Right atrium auricular region (tissue), 2 donors: Measurements from ENCODE around the gene EXOC6B. TPM values are rescaled to one million over a fixed set of nuclear protein-coding genes. Genes with fewer than 3 reads are reported as not detected.

ENCODE experiments used
- DNase-seq: peaks from one replicate; pipeline ENCODE4 v3.0.0-alpha.2; 2019; ENCODE audit warnings: low spot score
- H3K27ac ChIP-seq, 2 donors: fragments of 200-600 bp; sonication (generic); 1 replicate in 1 of 2; 2 replicates in 1 of 2; pipeline ENCODE4 v1.5.1; 2016 to 2019
- H3K27me3 ChIP-seq, 2 donors: fragments of 200-600 bp; sonication (generic); one replicate each; pipeline versions ENCODE4 v1.5.1 to v1.6.0; 2017 to 2019
- H3K36me3 ChIP-seq: fragments of 200-600 bp; sonication (generic); one replicate; pipeline ENCODE4 v1.5.1; 2016
- H3K4me1 ChIP-seq, 2 donors: fragments of 200-600 bp; sonication (generic); one replicate each; pipeline versions ENCODE4 v1.5.1 to v1.6.0; 2017 to 2019
- H3K4me3 ChIP-seq, 2 donors: fragments of 200-600 bp; sonication (generic); 1 replicate in 1 of 2; 2 replicates in 1 of 2; pipeline ENCODE4 v1.5.1; 2017 to 2019; ENCODE audit warnings: mild to moderate bottlenecking in 1 of 2, moderate library complexity in 1 of 2
- H3K9me3 ChIP-seq, 2 donors: fragments of 200-600 bp; sonication (generic); one replicate each; pipeline ENCODE4 v1.5.1; 2019
- total RNA-seq, 2 donors: library from RNA; depleted of rRNA; stranded (reverse); fragments of >200 nt; gene quantifications; one replicate each; pipeline ENCODE4 v1.1.0, GENCODE V29; 2016
- TF ChIP-seq, protein P1 (sequence below), 2 donors: fragments of 200-600 bp; sonication (generic); IDR thresholded peaks; one replicate each; pipeline ENCODE4 v1.5.1; 2019; ENCODE audit warnings: antibody characterized with exemption in 2 of 2

EXOC6B gene
- total RNA-seq, 2 donors from 2014 or later, result 80.5 to 111 TPM

DNA sequence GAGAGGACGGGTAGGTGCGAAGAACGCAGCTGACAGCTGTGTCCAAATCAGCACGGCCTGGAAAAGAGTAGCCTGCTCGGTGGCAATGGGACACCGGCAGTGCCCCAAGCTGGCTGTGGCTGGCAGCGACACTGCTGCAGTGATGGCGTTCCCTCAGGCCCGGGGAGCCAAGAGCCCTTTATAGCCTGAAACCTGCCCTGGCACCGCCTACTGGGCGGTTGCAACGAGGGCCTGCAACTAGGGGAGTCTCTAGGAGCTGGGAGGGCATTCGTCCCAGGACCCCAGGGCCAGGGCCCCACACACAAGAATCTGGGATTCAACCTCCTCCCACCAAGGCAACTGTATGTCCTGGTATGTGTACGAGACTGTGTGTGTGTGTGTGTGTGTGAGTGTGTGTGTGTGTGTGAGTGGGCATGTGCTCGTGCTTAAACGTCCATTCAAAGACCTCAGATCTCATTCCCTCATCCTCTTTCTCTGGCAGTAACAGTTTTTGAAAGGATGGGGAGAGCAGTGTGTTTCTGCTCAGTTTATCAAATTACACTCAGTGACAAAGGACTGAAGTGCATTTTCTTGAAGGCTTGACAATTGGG is 671.4 kb downstream of the EXOC6B start:
- no peak overlapping the region for H3K27ac ChIP-seq
- DNase-seq, result no peak
- H3K4me3 ChIP-seq, result no peak overlapping the region
- H3K9me3 ChIP-seq, result no peaks in the 10 kb centered on the region
- TF ChIP-seq, protein P1, sequence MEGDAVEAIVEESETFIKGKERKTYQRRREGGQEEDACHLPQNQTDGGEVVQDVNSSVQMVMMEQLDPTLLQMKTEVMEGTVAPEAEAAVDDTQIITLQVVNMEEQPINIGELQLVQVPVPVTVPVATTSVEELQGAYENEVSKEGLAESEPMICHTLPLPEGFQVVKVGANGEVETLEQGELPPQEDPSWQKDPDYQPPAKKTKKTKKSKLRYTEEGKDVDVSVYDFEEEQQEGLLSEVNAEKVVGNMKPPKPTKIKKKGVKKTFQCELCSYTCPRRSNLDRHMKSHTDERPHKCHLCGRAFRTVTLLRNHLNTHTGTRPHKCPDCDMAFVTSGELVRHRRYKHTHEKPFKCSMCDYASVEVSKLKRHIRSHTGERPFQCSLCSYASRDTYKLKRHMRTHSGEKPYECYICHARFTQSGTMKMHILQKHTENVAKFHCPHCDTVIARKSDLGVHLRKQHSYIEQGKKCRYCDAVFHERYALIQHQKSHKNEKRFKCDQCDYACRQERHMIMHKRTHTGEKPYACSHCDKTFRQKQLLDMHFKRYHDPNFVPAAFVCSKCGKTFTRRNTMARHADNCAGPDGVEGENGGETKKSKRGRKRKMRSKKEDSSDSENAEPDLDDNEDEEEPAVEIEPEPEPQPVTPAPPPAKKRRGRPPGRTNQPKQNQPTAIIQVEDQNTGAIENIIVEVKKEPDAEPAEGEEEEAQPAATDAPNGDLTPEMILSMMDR (IDR thresholded peaks at IDR 0.05), result no peak
- peaks cover 0 to 12% of the 10 kb centered on the region in 2 donors for H3K4me1 ChIP-seq
- no peaks in the 10 kb centered on the region for H3K36me3 ChIP-seq
- H3K27me3 ChIP-seq, result peaks cover 5 to 6% of the 10 kb centered on the region in 2 donors

DNA sequence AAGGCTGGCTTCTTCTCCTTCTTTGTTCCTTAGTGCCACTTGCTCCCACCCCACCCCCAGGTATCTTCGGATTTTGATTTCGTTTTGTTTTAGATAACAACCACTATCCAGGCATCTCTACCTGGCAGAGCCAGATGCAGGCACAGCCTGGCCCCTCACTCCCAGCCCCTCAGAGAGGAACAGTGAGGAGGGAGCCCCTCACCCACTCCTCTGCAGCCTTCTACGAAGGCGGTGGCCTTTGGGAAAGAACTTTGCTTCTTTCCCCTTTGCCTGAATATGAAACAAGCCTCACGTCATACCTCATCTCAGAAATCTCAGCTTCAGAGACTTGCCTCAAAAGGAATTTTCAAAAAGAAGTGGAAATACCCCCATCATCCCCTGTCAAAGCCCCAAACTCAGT is 671.9 kb downstream of the EXOC6B start:
- Histone ChIP-seq H3K27me3 (peaks cover 9 to 11% of the 10 kb centered on the region in 2 donors), H3K36me3 (no peaks in the 10 kb centered on the region), H3K9me3 (no peaks in the 10 kb centered on the region), H3K4me1 (peaks cover 0 to 17% of the 10 kb centered on the region in 2 donors), H3K4me3 (no peak overlapping the region), H3K27ac (no peak overlapping the region)
- TF ChIP-seq, protein P1 (IDR thresholded peaks at IDR 0.05), result no peak
- DNase-seq, result no peak

DNA sequence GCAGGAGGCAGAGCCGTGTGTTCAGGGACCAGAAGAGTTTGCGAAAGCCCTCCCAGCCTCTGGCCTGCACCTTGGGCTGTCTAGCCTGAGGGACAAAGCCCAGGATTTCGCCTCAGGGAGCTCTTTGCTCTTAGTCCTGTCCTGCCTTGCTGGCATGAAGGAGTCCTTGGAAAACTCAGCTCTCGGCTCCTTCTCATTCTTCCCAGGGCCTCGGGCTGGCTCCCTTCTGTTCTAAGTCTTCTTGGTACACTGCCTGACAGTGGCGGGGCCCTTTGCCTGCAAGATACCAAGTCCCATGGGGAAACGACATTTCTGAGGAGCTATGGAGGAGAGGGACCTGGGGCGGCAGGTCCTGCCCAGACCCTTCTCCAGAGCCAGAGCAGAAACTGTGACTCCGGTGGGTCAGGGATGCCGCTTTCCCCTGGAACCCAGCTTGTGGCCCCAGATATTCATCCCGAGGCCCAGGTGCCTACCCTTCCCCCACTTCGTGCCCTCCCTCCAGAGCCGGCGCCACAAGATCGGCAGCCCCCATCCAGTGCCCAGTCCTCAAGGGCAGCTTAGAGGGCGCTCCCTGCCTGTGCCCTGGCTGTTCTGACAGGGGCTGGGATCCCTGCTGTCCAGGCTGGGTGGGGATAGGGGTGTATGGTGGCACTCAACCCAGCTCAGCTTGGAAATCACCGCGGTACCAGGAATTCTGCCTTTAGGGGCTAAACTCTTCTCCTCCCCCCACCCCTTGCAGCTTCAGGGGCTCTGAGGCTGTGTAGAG is 672.6 kb downstream of the EXOC6B start:
- peak; percentile 52 for DNase-seq
- TF ChIP-seq, protein P1 (IDR thresholded peaks at IDR 0.05), result no peak
- Histone ChIP-seq H3K27ac (no peak overlapping the region), H3K4me1 (peaks cover 0 to 18% of the 10 kb centered on the region in 2 donors), H3K4me3 (no peak overlapping the region), H3K36me3 (no peaks in the 10 kb centered on the region), H3K9me3 (no peaks in the 10 kb centered on the region), H3K27me3 (peaks cover 9 to 11% of the 10 kb centered on the region in 2 donors)

DNA sequence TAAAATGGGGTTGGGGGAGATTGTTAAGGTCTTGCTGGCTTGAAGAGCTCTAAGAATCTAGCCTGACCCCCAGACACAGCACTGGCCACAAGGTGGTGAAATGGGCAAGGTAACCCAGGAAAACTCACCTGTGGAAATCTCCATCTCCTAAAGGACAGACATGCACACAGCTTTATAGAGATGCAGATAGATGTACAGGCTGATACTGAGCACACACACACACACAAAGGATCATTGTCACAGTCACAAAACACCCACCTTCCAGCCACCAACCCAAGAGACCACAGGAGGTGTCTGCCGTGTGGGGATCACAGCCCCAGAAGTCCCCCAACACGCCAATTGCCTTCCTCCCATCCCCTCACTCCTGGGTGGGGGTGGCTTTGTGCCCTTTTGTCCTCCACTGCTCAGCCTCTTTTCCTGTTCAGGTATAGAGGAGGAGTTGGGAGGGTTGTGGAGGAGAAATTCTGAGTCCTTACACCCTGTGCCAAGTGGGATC is 674.9 kb downstream of the EXOC6B start:
- Histone ChIP-seq H3K4me3 (no peak overlapping the region), H3K27me3 (peaks cover 14 to 33% of the 10 kb centered on the region in 2 donors), H3K9me3 (no peaks in the 10 kb centered on the region), H3K27ac (no peak overlapping the region), H3K4me1 (peaks cover 0 to 41% of the 10 kb centered on the region in 2 donors), H3K36me3 (no peaks in the 10 kb centered on the region)
- DNase-seq, result peak; percentile 36
- TF ChIP-seq, protein P1 (IDR thresholded peaks at IDR 0.05), result no peak

DNA sequence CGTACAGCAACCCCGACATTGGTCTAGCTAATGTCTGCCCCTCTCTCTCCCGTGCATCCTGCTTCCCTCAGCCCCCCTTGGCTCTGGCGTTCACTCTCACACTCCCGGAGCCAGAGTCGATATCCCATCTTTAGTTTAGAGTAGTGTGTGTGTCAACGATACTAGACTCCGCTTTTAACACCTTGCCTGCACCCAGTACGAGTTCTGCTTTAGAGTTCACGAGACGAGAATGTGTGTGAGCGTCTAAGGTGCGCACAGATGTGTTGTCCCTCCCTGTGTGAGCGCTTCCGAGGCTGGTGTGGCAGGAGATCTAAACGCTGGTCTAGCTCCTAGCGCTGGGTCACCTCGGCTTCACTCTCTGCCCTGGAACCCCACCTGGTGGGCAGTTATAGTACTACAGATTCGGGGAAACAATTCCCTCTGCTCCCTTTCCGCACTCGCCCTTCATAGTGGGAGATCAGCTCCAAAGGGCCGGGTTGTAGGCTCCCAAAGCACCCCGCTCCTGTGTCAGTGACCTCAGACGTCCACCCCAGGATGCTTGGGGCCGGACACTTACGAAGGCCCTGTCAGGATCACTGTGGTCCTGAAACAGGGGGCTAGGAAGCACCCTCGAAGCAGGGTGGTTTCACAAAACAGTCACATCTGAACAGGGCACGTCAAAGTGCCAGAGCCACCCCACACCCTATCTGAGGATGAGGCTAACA is 675.5 kb downstream of the EXOC6B start:
- peaks cover 14 to 39% of the 10 kb centered on the region in 2 donors for H3K27me3 ChIP-seq
- H3K36me3 ChIP-seq, result no peaks in the 10 kb centered on the region
- H3K4me3 ChIP-seq, result peak overlapping the region in 1 of 2 donors; percentile 65
- H3K27ac ChIP-seq, result no peak overlapping the region
- no peaks in the 10 kb centered on the region for H3K9me3 ChIP-seq
- peaks cover 0 to 47% of the 10 kb centered on the region in 2 donors for H3K4me1 ChIP-seq
- peak; percentile 83 for DNase-seq
- TF ChIP-seq, protein P1 (IDR thresholded peaks at IDR 0.05), result peak; percentile 69 to 93
